Tibial artery (tissue), 4 donors: ENCODE measurements around the gene FNTB.
A peak's percentile ranks its signal among the peaks of the same experiment; 100 is the strongest.

Experiments
- DNase-seq, 2 donors: peaks; one replicate each; pipeline ENCODE4 v3.0.0-alpha.2; 2019
- H3K27ac ChIP-seq, 2 donors: fragments of 200-600 bp; sonication (generic) in 1 of 2; 1 replicate in 1 of 2; 2 replicates in 1 of 2; pipeline ENCODE4 v1.5.1; 2018 to 2019; ENCODE audit warnings: mild to moderate bottlenecking in 1 of 2
- H3K27me3 ChIP-seq, 2 donors: fragments of 200-600 bp; sonication (generic) in 1 of 2; one replicate each; pipeline versions ENCODE4 v1.5.1 to v1.6.0; 2016 to 2019
- H3K36me3 ChIP-seq, 3 donors: fragments of 200-600 bp; sonication (generic) in 2 of 3; one replicate each; pipeline ENCODE4 v1.5.1; 2016 to 2019; ENCODE audit warnings: mild to moderate bottlenecking in 2 of 3
- H3K4me1 ChIP-seq, 4 donors: fragments of 200-600 bp; sonication (generic) in 2 of 4; 1 replicate in 3 of 4; 2 replicates in 1 of 4; pipeline ENCODE4 v1.5.1; 2016 to 2019
- H3K4me3 ChIP-seq, 2 donors: fragments of 200-600 bp; sonication (generic) in 1 of 2; 1 replicate in 1 of 2; 2 replicates in 1 of 2; pipeline ENCODE4 v1.5.1; 2018 to 2019; ENCODE audit warnings: mild to moderate bottlenecking in 2 of 2
- H3K9me3 ChIP-seq, 3 donors: fragments of 200-600 bp; sonication (generic) in 1 of 3; one replicate each; pipeline ENCODE4 v1.5.1; 2016 to 2019
- CTCF ChIP-seq, 2 experiments: fragments of 200-600 bp in 1 of 2; fragments of 450-650 bp in 1 of 2; IDR thresholded peaks; one replicate each; pipeline ENCODE4 v1.5.1; 2017 to 2019; ENCODE audit warnings: antibody characterized with exemption in 2 of 2, mild to moderate bottlenecking in 1 of 2, moderate library complexity in 1 of 2
- intact Hi-C: fragments of 100-400 bp; cut with DNase I; formaldehyde crosslinking; loops from one replicate; pipeline ENCODE4 v1.15.0; 2023; ENCODE audit warnings: low total_unique reads

Gene FNTB

GRCh38 chr14:65073605-65074201, 87.0 kb downstream of the FNTB start:
- TF ChIP-seq CTCF (IDR thresholded peaks at IDR 0.05) = no peak
- H3K36me3 ChIP-seq = peaks cover 25 to 55% (median 41%) of the 10 kb centered on the region in 3 donors
- H3K4me1 ChIP-seq = peaks cover 0 to 38% (median 23%) of the 10 kb centered on the region in 4 donors
- no peaks in the 10 kb centered on the region for H3K9me3 ChIP-seq
- DNase-seq = no peak
- intact Hi-C loops = no loop called here
- no peak overlapping the region for H3K4me3 ChIP-seq
- H3K27me3 ChIP-seq = no peaks in the 10 kb centered on the region
- H3K27ac ChIP-seq = no peak overlapping the region

- DNase-seq = no peak
- Histone ChIP-seq H3K36me3 (peaks cover 26 to 55% (median 32%) of the 10 kb centered on the region in 3 donors), H3K4me3 (no peak overlapping the region), H3K27ac (no peak overlapping the region), H3K4me1 (peaks cover 0 to 38% (median 23%) of the 10 kb centered on the region in 4 donors), H3K9me3 (no peaks in the 10 kb centered on the region), H3K27me3 (no peaks in the 10 kb centered on the region)
- no peak for TF ChIP-seq CTCF (IDR thresholded peaks at IDR 0.05)
- intact Hi-C loops = no loop called here
These were observed 87.9 kb downstream of the FNTB start for GRCh38 chr14:65074449-65075150.

- H3K4me1 ChIP-seq = peaks cover 0 to 36% (median 16%) of the 10 kb centered on the region in 4 donors
- H3K36me3 ChIP-seq = peaks cover 24 to 49% (median 26%) of the 10 kb centered on the region in 3 donors
- DNase-seq = peak in 1 of 2 donors; percentile 51
- no peak for TF ChIP-seq CTCF (IDR thresholded peaks at IDR 0.05)
- intact Hi-C loops = no loop called here
- H3K27ac ChIP-seq = no peak overlapping the region
- no peaks in the 10 kb centered on the region for H3K9me3 ChIP-seq
- no peaks in the 10 kb centered on the region for H3K27me3 ChIP-seq
- H3K4me3 ChIP-seq = no peak overlapping the region
These were observed 89.1 kb downstream of the FNTB start for GRCh38 chr14:65075628-65076325.

GRCh38 chr14:65077318-65077717, 90.6 kb downstream of the FNTB start:
- Histone ChIP-seq H3K27ac (no peak overlapping the region), H3K4me1 (peaks cover 0 to 38% (median 14%) of the 10 kb centered on the region in 4 donors), H3K4me3 (no peak overlapping the region), H3K27me3 (no peaks in the 10 kb centered on the region), H3K36me3 (peaks cover 26 to 55% (median 32%) of the 10 kb centered on the region in 3 donors), H3K9me3 (no peaks in the 10 kb centered on the region)
- TF ChIP-seq CTCF (IDR thresholded peaks at IDR 0.05) = no peak
- DNase-seq = no peak
- intact Hi-C loops = no loop called here

GRCh38 chr14:65079201-65079600, 92.5 kb downstream of the FNTB start:
- intact Hi-C loops = no loop called here
- Histone ChIP-seq H3K36me3 (peaks cover 26 to 63% (median 34%) of the 10 kb centered on the region in 3 donors), H3K27ac (no peak overlapping the region), H3K27me3 (no peaks in the 10 kb centered on the region), H3K9me3 (no peaks in the 10 kb centered on the region), H3K4me1 (peaks cover 0 to 47% (median 10%) of the 10 kb centered on the region in 4 donors), H3K4me3 (no peak overlapping the region)
- no peak for DNase-seq
- TF ChIP-seq CTCF (IDR thresholded peaks at IDR 0.05) = no peak
